Measurements from ENCODE around the gene SMYD5.

GRCh38 chr2:73238976-73239375, 24.9 kb downstream of the SMYD5 start:
- TF ChIP-seq CTCF (IDR thresholded peaks at IDR 0.05 in 8 of 11, conservative IDR thresholded peaks at IDR 0.05 in 3 of 11) (no peak), POLR2A (IDR thresholded peaks at IDR 0.05) (no peak), POLR2AphosphoS5 (IDR thresholded peaks at IDR 0.05) (no peak)
